Muscle of arm (tissue), 14 donors: ENCODE data around the gene PAGE4. TPM values are rescaled to one million over a fixed set of nuclear protein-coding genes. Genes with fewer than 3 reads are reported as not detected.

Source experiments
- DNase-seq: peaks from one replicate; pipeline ENCODE4 v3.0.0-alpha.2; 2013
- long read RNA-seq, 11 donors: transcript quantifications; one replicate each; lab custom pipeline, GENCODE V29; 2026
- polyA plus RNA-seq, 12 donors: library from polyadenylated mRNA; unstranded; fragments of 120-200 nt; gene quantifications; one replicate each; pipeline ENCODE4 v1.2.1, GENCODE V29; 2013; ENCODE audit not compliant: insufficient read length in 12 of 12

The PAGE4 gene
- polyA plus RNA-seq, result 1 to 10 TPM in 3 of 12 donors, not detected in 9; 1.2 to 3.7 (median 1.9) TPM
- long read RNA-seq, donor 1, result 0 reads
- long read RNA-seq, donor 2, result 0 reads
- long read RNA-seq, donor 3, partial matches to known transcripts, result 0 of 1 reads
- long read RNA-seq, donor 3, other reads (novel, unspliced or antisense), result 0 of 1 reads
- long read RNA-seq, donor 4, result 0 reads
- long read RNA-seq, donor 5, result 0 reads
- long read RNA-seq, donor 6, result 0 reads
- long read RNA-seq, donor 7, result 0 reads
- long read RNA-seq, donor 8, result 0 reads
- long read RNA-seq, donor 9, result 0 reads
- long read RNA-seq, donor 10, result 0 reads
- long read RNA-seq, donor 11, result 0 reads

DNA sequence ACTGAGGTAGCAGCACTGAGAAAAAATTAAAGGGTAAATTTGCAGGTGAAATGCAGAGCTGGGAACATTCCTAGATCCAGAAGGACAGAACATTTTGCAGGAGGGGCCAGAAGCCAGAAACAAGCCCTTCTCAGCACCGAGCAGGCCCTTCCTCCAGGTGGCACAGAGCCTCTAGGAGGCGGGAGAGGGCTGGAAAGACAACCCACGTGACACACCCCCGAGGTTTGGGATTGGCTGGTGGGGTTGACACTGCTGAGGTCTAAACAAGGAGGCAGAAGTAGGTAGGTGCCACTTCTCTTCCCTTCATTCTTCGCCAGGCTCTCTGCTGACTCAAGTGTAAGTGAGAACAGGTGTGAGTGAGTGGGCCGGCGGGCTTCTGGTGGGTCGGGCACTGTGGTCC lies at the start of gene PAGE4:
TSS of gene PAGE4 (plus strand) at position 288 of the 400 bp plus-strand sequence. CDS start 1,126 bp downstream, outside the sequence.
- DNase-seq, result no peak

GRCh38 chrX:49784747-49785280 lies 44.3 kb upstream of the PAGE4 start:
- DNase-seq, result no peak

GRCh38 chrX:49792376-49792775 lies 36.7 kb upstream of the PAGE4 start:
- DNase-seq, result no peak

GRCh38 chrX:49793686-49794085 lies 35.4 kb upstream of the PAGE4 start:
- no peak for DNase-seq

GRCh38 chrX:49799828-49800227 lies 29.3 kb upstream of the PAGE4 start:
- DNase-seq, result no peak

DNA sequence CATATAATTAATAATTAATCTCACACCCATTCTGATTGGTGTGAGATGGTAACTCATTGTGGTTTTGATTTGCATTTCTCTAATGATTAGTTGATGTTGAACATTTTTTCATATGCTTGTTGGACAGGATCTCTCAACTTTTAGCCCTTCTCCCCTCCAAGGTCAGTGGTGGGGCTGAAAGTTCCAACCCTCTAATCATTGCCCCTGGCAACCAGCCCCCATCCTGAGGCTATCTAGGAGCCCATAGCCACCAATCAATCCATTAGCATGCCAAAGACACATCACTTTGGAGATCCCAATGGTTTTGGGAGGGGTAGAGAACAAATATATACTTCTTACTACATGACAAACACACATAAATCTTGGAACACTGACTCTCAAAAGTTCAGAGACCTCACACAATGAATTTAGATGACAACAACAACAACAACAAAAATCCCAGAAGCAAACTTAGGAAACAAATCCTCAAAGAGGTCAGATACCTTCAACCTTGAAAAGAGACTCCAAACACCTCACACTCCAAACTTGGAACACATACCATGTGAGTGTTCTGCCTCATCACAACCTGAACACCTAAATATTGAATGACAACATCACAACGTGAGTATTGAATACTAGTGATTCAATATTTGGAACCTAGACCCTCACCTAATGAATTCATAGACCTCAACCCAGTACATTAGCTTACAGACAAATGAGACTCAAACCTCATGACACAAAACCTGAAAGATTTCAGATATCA lies 19.0 kb upstream of the PAGE4 start:
- DNase-seq, result peak; percentile 9

GRCh38 chrX:49812177-49812576 lies 16.9 kb upstream of the PAGE4 start:
- DNase-seq, result no peak

DNA sequence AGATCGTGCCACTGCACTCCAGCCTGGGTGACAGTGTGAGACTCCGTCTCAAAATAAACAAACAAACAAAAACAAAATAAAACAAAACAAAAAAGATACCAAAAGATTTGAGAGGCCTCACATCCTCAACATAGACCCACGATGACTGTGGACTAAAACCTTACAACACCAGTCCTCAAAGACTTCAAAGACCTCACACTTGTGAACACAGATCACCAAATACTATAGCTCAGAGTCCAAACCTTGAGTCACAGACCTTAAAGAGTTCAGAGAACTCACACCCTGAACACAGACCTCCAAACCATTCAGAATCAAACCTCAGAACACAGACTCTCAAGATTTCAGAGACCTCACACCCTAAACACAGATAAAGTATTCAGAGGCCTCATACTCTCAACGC lies 12.7 kb upstream of the PAGE4 start:
- DNase-seq, result no peak

DNA sequence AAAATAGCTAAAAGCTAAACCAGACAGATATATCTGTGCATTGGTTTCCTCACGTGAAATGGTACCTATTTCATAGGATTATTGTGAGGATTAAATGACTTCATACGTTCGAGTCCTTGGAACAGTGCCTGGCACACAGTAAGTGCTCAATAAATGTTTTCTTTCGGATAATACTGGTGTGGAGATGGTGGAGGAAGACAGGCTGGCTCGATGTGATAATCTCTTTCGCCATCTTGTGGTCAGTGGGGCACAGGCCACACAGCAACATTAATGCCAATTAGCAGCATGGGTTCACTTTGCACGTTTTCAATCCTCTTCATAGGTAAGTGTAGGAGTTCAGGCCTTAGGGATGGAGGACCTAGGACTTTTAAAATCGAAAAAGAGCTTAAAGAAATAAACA lies 9.3 kb downstream of the PAGE4 start:
- DNase-seq, result peak; percentile 7

GRCh38 chrX:49840679-49841078 lies 11.6 kb downstream of the PAGE4 start:
- peak; percentile 17 for DNase-seq

- no peak for DNase-seq
Measured at GRCh38 chrX:49842621-49843020, 13.5 kb downstream of the PAGE4 start.

- peak; percentile 5 for DNase-seq
Measured at GRCh38 chrX:49844611-49845010, 15.5 kb downstream of the PAGE4 start.

DNA sequence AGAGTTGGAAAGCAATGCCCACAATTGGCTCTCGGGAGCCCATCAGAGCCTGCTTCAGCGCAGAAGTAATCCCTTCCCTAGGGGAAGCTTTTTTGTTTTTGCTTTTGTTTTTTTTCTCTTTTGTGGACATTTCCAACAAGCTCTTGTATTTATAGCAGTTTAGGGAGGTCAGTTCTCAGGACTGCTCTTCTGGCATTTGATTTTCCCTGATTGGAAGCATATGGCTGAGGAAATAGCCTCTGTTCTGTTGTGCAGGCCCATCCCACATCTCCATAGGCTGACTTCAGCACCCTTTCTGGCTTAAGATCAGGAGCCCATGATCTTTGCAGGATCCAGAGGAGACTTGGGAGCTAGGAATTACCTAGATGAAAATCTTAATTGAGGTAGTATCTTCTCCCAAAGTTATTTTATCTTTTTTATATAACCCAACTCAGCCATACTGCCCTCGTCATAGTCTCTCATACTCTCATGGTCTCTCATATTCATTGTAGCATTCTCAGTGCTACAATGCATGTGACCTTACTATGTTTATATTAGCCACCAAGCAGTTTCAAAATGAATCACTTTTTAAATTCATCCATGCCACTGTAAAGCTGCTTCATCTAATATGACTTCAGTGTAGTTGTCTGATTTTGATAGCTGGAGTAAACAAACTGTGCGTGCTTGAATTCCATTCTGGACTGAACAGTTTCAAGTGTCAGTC lies 16.7 kb downstream of the PAGE4 start:
- DNase-seq, result peak; percentile 7

GRCh38 chrX:49846522-49846921 lies 17.4 kb downstream of the PAGE4 start:
- DNase-seq, result no peak

DNA sequence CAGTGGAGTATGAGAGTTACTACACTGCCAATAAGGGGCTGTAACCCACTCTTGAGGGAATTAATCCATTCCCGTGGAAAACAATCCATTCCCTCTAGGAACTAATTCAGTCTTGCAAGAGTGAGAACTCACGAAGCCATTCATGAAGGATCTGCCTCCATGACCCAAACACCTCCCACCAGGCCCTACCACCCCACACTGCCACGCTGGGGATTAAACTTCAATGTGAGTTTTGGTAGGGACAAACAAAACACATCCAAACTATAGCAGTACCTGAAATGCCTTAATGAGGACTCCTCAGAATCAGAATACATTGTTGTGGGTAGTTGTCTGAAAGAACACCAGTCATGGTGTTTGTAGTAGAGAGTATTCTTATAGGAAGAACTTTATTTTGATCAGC lies 19.2 kb downstream of the PAGE4 start:
- DNase-seq, result no peak

GRCh38 chrX:49850028-49850427 lies 20.9 kb downstream of the PAGE4 start:
- no peak for DNase-seq

- DNase-seq, result no peak
Measured at GRCh38 chrX:49853661-49854060, 24.6 kb downstream of the PAGE4 start.

- no peak for DNase-seq
Measured at GRCh38 chrX:49856819-49857218, 27.7 kb downstream of the PAGE4 start.

DNA sequence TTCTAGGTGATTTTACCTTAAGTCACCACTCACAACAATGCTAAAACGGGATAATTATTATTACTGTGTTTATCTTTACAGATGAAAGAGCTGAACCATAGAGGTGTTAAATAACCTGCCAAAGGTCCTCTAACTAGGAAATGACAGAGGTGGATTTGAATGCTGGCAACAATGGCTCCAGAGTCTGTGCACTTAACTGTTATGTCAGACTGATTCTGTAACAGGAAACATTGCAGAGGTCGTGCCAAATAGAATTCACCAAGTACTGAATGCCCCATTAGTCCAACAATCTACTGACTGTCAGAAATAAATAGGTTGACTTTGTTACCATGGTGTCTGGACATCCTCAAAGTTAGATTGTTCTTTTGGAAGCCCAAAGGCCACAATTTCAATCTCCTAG lies 29.2 kb downstream of the PAGE4 start:
- DNase-seq, result no peak

- no peak for DNase-seq
Measured at GRCh38 chrX:49859491-49859890, 30.4 kb downstream of the PAGE4 start.

DNA sequence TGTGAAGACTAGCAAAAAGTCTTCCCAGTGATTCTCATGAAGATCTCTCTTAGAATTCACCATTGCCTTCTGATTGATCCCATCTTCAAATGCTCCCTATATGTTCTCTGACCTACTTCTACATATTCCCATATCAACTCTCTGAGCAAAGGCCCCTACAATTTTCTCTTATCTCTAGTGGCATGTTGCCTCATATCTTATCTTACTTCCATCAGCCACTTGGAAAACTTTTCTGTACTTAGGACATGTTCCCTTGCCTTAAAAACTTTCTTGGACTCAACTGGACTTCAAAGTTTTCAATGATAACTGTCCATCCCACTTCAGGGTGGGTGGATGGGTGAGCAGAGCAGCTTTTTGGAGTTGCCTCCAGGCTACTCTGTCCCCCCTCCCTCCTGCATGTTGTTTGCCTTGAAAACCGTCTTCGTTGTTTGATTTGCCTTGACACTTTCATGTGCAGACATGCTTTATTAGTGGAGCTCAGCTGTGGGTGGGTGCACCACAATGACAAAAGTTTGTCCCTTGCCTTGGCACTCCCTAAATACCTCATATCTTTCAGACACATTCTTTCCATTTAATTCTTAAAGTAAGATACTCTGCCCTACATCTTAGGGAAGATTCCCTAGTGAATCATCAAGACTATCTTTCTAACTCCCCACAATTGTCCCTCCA lies 31.9 kb downstream of the PAGE4 start:
- DNase-seq, result no peak

DNA sequence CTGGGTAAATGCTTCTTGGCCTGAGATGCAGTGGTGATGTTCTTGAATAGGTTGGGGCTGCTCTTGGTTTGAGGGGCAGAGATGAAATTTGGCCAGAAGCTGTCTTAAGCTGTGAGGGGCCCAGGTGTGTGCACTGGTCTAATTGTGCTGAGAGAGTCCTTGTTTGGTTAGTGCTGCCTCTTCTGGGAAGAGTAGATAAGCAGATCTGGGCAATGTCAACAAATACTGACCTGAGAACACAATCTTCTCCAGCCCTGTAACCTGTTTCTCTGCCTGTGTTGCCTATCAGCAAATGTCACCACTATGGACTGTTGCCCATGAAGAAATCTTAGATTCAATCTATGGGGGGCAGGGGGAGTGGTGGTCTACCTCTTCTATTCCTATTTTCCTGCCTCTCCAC lies 33.0 kb downstream of the PAGE4 start:
- no peak for DNase-seq
